Spleen (tissue), 11 donors: ENCODE results near the gene EGFR. TPM values are rescaled to one million over a fixed set of nuclear protein-coding genes. Genes with fewer than 3 reads are reported as not detected.

Experiments
- DNase-seq: peaks from one replicate; pipeline ENCODE4 v3.0.0-alpha.2; 2020
- H3K27ac ChIP-seq, 8 donors: fragments of 200-600 bp; sonication (generic) in 7 of 8; 1 replicate in 4 of 8; 2 replicates in 4 of 8; pipeline versions ENCODE4 v1.5.0 to v1.8.0; 2016 to 2021; ENCODE audit warnings: inconsistent platforms in 4 of 8, mild to moderate bottlenecking in 4 of 8, moderate library complexity in 1 of 8
- H3K27me3 ChIP-seq, 7 donors: fragments of 200-600 bp; sonication (generic) in 6 of 7; replicated peaks in 1 of 7; 1 replicate in 4 of 7; 2 replicates in 3 of 7; pipeline versions ENCODE4 v1.5.0 to v1.8.0; 2016 to 2021; ENCODE audit warnings: inconsistent platforms in 3 of 7, mild to moderate bottlenecking in 1 of 7
- H3K36me3 ChIP-seq, 6 donors: fragments of 200-600 bp; sonication (generic) in 5 of 6; 1 replicate in 4 of 6; 2 replicates in 2 of 6; pipeline versions ENCODE4 v1.5.0 to v1.8.0; 2016 to 2021; ENCODE audit warnings: inconsistent platforms in 2 of 6
- H3K4me1 ChIP-seq, 6 donors: fragments of 200-600 bp; sonication (generic) in 5 of 6; 1 replicate in 3 of 6; 2 replicates in 3 of 6; pipeline versions ENCODE4 v1.5.0 to v1.8.0; 2016 to 2021; ENCODE audit warnings: inconsistent platforms in 3 of 6
- H3K4me3 ChIP-seq, 8 donors: fragments of 200-600 bp; sonication (generic) in 7 of 8; 1 replicate in 4 of 8; 2 replicates in 4 of 8; pipeline versions ENCODE4 v1.5.0 to v1.8.0; 2016 to 2021; ENCODE audit warnings: inconsistent platforms in 4 of 8, mild to moderate bottlenecking in 4 of 8, moderate library complexity in 2 of 8
- H3K9me3 ChIP-seq, 8 donors: fragments of 200-600 bp; sonication (generic) in 7 of 8; 1 replicate in 4 of 8; 2 replicates in 4 of 8; pipeline versions ENCODE4 v1.5.0 to v1.8.0; 2016 to 2021; ENCODE audit warnings: inconsistent platforms in 4 of 8
- CTCF ChIP-seq, 11 experiments: fragments of 200-600 bp in 7 of 11; fragments of 450-650 bp in 4 of 11; sonication (generic) in 4 of 11; IDR thresholded peaks in 8 of 11; conservative IDR thresholded peaks in 3 of 11; 1 replicate in 7 of 11; 2 replicates in 4 of 11; pipeline versions ENCODE4 v1.4.0 to v1.8.0; 2016 to 2021; ENCODE audit warnings: antibody characterized with exemption in 11 of 11, inconsistent platforms in 4 of 11, mild to moderate bottlenecking in 1 of 11
- POLR2A ChIP-seq, 3 donors: fragments of 450-650 bp; IDR thresholded peaks; one replicate each; pipeline ENCODE4 v1.5.1; 2017; ENCODE audit warnings: antibody characterized with exemption in 3 of 3, mild to moderate bottlenecking in 1 of 3
- POLR2AphosphoS5 ChIP-seq, 3 donors: sonication (generic); formaldehyde crosslinking; IDR thresholded peaks; one replicate each; pipeline ENCODE4 v1.5.1; 2017; ENCODE audit warnings: antibody characterized with exemption in 3 of 3
- WGBS, 5 donors: extraction: QIAGEN DNeasy Blood & Tissue Kit in 3 of 5; methylation state at CpG; one replicate each; pipeline versions ENCODE4 v1.1.5 to v1.1.7; 2013 to 2018; 5-methylcytosine and 5-hydroxymethylcytosine counted together
- intact Hi-C: fragments of 100-400 bp; cut with DNase I; formaldehyde crosslinking; loops from one replicate; pipeline ENCODE4 v1.15.0; 2023; ENCODE audit warnings: low total_unique reads
- polyA plus RNA-seq, 3 donors: library from polyadenylated mRNA; stranded (reverse); fragments of 200-250 nt; gene quantifications; one replicate each; pipeline ENCODE4 v1.2.1, GENCODE V29; 2013
- total RNA-seq, 7 donors: library from RNA; depleted of rRNA in 3 of 7; stranded (reverse); fragments of >200 nt in 3 of 7; fragmentation: NEBNext Ultra II Directional in 4 of 7; extraction: Animal tissue kit (Norgen Biotek cat#: 25700) in 4 of 7; gene quantifications; one replicate each; pipeline versions ENCODE4 v1.1.0 to v1.2.1, GENCODE V29; 2016 to 2021
- donor health status: healthy with polysubstance abuse.
- donor health status: DM: no; HTN: no; CAD: no; lungs with moderate emphysema.
- donor health status: DM: no; HTN: no; CAD: no.
- donor health status: Bipolar disorder and iron deficiency.
- donor health status: healthy.
- donor health status: DM: no; HTN: no; CAD: no.
- donor health status: DM: yes; HTN: yes; CAD: no.

The EGFR gene
- total and polyA plus RNA-seq, 10 donors, result 1.1 to 35.2 (median 24.5) TPM

- H3K27me3 ChIP-seq, result no peaks in the 10 kb centered on the region
- peaks cover 0 to 66% (median 16%) of the 10 kb centered on the region in 6 donors for H3K36me3 ChIP-seq
- DNase-seq, result no peak
- no peak overlapping the region for H3K27ac ChIP-seq
- no peak overlapping the region for H3K4me3 ChIP-seq
- H3K4me1 ChIP-seq, result no peaks in the 10 kb centered on the region
- no peak for TF ChIP-seq POLR2A (IDR thresholded peaks at IDR 0.05)
- no peak for TF ChIP-seq POLR2AphosphoS5 (IDR thresholded peaks at IDR 0.05)
- no peak for TF ChIP-seq CTCF (IDR thresholded peaks at IDR 0.05 in 8 of 11, conservative IDR thresholded peaks at IDR 0.05 in 3 of 11)
- intact Hi-C loops, result no loop called here
- WGBS, 5 donors, result 81 to 87% (median 84%) methylated on average over 11 to 13 of the region's 13 CpGs
- no peaks in the 10 kb centered on the region for H3K9me3 ChIP-seq
Observed at GRCh38 chr7:55202150-55202913, 183.5 kb downstream of the EGFR start.

- Histone ChIP-seq H3K36me3 (peaks cover 0 to 76% (median 16%) of the 10 kb centered on the region in 6 donors), H3K4me1 (no peaks in the 10 kb centered on the region), H3K27me3 (no peaks in the 10 kb centered on the region), H3K4me3 (no peak overlapping the region), H3K9me3 (no peaks in the 10 kb centered on the region), H3K27ac (no peak overlapping the region)
- intact Hi-C loops, result no loop called here
- WGBS, 5 donors, result 89 to 92% (median 91%) methylated on average over 7 of the region's 7 CpGs
- DNase-seq, result no peak
- TF ChIP-seq CTCF (IDR thresholded peaks at IDR 0.05 in 8 of 11, conservative IDR thresholded peaks at IDR 0.05 in 3 of 11), result no peak
- no peak for TF ChIP-seq POLR2A (IDR thresholded peaks at IDR 0.05)
- no peak for TF ChIP-seq POLR2AphosphoS5 (IDR thresholded peaks at IDR 0.05)
Observed at GRCh38 chr7:55203300-55203699, 184.5 kb downstream of the EGFR start.

- Histone ChIP-seq H3K9me3 (no peaks in the 10 kb centered on the region), H3K36me3 (peaks cover 0 to 67% (median 16%) of the 10 kb centered on the region in 6 donors), H3K27me3 (no peaks in the 10 kb centered on the region), H3K4me1 (no peaks in the 10 kb centered on the region), H3K27ac (no peak overlapping the region), H3K4me3 (no peak overlapping the region)
- 75 to 79% (median 77%) methylated on average over 16 of the region's 16 CpGs for WGBS, 5 donors
- intact Hi-C loops, result no loop called here
- TF ChIP-seq POLR2AphosphoS5 (IDR thresholded peaks at IDR 0.05) (no peak), CTCF (IDR thresholded peaks at IDR 0.05 in 8 of 11, conservative IDR thresholded peaks at IDR 0.05 in 3 of 11) (no peak), POLR2A (IDR thresholded peaks at IDR 0.05) (no peak)
- no peak for DNase-seq
Observed at GRCh38 chr7:55205124-55205955, 186.5 kb downstream of the EGFR start.
